Stomach smooth muscle (tissue), 2 donors: ENCODE measurements around the gene FOSL2.

Experiments
- H3K27ac ChIP-seq: one replicate; pipeline ENCODE4 v1.7.0; 2013; ENCODE audit warnings: mild to moderate bottlenecking, low read length, inconsistent platforms
- H3K27me3 ChIP-seq, 2 donors: one replicate each; pipeline ENCODE4 v1.7.0; 2013; ENCODE audit warnings: low read length in 2 of 2; ENCODE audit not compliant: insufficient read depth in 2 of 2, control insufficient read depth in 1 of 2
- H3K36me3 ChIP-seq, 2 donors: one replicate each; pipeline ENCODE4 v1.7.0; 2013; ENCODE audit warnings: low read length in 2 of 2; ENCODE audit not compliant: control insufficient read depth in 2 of 2, insufficient read depth in 2 of 2
- H3K4me1 ChIP-seq: one replicate; pipeline ENCODE4 v1.7.0; 2013; ENCODE audit warnings: low read length; ENCODE audit not compliant: control insufficient read depth, insufficient read depth
- H3K4me3 ChIP-seq, 2 donors: one replicate each; pipeline ENCODE4 v1.7.0; 2013; ENCODE audit warnings: low read length in 2 of 2
- H3K9ac ChIP-seq, 2 donors: one replicate each; pipeline ENCODE4 v1.7.0; 2013; ENCODE audit warnings: low read length in 2 of 2, mild to moderate bottlenecking in 1 of 2
- H3K9me3 ChIP-seq, 2 donors: one replicate each; pipeline ENCODE4 v1.7.0; 2013; ENCODE audit warnings: low read length in 2 of 2; ENCODE audit not compliant: control insufficient read depth in 2 of 2
- donor health status: healthy.
- donor health status: Pancreatic carcinoma.

Gene FOSL2

DNA sequence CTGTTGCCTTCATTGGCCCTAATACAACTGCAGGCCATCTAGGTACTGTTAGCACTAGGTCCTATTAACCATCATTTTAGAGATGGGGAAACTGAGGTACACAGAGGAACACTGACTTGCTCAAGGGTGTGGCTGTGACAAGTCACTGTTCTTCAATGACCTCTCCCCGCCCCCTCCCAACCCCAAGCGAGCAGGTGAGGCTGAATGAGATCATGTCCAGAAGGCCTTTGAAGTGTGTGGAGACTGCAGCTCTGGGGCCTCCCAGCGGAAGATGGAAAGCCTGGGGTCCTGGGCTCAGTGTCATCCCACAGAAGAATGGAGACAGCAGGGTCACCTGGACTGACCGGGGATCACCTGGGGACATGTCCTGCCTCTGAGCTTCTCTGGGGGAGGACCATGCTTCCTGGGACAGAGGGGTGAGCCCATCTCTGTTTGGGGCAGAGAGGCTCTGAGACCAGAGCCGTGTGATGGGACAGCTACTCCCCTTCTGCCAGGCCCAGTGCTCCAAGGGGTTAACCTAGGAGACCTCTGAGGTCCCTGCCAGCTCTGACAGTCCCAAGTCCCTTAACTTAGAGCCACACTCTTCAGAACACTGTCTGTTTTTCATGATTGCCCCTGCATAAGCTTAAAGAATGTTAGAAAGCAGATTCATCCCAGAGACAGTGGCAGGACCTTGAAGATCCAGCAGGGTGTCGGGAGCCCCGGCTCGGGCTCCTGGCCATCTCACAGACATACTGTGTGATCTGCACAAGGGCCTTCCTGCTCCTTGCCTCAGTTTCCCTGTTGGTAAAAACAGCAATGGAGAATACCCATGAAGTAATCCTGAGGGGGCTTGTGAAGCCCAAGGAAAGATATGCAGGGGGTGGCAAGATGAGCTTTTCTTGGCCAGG, 16.7 kb upstream of the FOSL2 start:
- Histone ChIP-seq H3K4me1 (no peaks in the 10 kb centered on the region), H3K27ac (no peak overlapping the region), H3K36me3 (no peaks in the 10 kb centered on the region), H3K9me3 (no peaks in the 10 kb centered on the region), H3K4me3 (no peak overlapping the region), H3K9ac (no peak overlapping the region), H3K27me3 (no peaks in the 10 kb centered on the region)

- Histone ChIP-seq H3K4me3 (no peak overlapping the region), H3K9me3 (no peaks in the 10 kb centered on the region), H3K9ac (no peak overlapping the region), H3K27ac (no peak overlapping the region), H3K36me3 (no peaks in the 10 kb centered on the region), H3K4me1 (no peaks in the 10 kb centered on the region), H3K27me3 (no peaks in the 10 kb centered on the region)
Measured at GRCh38 chr2:28377195-28377816, 15.4 kb upstream of the FOSL2 start.

DNA sequence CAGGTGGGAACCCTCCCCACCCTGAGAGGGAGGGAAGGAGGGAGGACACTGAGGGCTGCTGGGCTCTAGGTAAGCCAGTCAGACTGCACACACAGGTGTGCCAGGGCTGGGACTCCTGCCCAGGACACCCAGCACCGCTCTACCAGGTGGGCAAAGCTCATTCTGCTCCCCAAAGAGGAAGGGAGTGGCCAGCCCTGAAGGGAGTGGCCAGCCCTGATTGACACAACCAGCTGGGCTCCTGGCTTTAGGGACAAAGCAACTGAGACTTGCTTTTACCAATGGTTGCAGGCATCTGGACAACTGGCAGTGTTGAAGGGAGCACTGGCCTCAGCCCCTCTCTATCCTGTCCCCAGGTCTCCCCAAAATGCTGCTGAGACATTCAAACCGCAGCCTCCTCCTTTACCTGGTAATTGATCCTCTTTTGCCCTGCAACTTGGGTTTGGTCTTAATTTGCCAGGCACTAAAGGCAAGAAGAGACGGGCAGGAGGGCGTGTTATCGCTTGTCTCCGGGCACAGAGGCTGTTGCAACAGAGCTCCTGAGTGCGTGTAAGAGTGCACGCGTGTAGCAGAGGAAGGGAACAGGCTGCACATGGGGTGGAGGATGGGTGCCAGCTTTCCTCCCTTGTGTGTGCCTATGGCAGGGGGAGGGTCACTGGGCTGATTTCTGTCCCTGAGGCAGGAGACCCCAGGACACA, 14.5 kb upstream of the FOSL2 start:
- Histone ChIP-seq H3K27ac (no peak overlapping the region), H3K4me3 (no peak overlapping the region), H3K4me1 (no peaks in the 10 kb centered on the region), H3K9ac (no peak overlapping the region), H3K36me3 (no peaks in the 10 kb centered on the region), H3K9me3 (no peaks in the 10 kb centered on the region), H3K27me3 (no peaks in the 10 kb centered on the region)

DNA sequence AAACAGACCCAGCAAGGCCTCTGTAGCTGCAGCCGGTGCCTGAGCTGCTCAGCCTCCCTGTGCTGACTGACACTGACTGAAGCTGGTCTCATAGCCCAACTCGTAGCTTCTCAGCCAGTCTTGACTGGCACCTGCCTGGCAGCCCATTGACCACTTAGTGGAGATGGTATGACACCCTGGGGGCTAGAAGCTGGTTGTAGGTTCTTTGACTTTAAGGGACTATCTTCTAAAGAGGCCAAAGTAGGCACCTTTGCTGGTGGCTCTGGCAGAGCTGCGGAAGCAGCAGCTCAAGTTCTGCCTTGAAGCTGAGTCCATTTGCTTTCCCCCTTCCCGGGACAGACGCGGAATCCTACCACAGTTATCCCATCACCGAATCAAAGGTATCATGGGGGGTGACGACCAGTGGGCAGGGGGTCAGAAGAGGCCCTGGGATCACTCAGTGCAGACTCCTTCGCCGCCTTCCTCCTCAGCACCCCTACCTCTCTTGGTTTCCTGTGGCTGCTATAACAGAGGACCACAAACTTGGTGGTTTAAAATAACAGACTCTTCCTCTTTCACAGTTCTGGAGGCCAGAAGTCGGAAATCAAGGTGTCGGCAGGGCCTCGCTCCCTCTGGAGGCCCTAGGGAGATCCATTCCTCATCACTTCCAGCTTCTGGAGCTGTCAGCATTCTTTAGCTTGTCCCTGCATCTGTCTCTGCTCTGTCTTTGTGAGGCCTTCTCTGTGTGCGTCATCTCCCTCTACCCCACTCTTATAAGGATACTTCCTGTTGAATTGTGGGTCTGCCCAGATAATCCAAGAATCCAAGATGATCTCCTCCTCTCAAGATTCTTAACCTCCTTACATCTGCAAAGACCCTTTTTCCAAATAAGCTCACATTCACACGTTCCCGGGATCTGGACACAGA, 13.7 kb upstream of the FOSL2 start:
- H3K36me3 ChIP-seq: no peaks in the 10 kb centered on the region
- H3K4me3 ChIP-seq: no peak overlapping the region
- no peaks in the 10 kb centered on the region for H3K4me1 ChIP-seq
- H3K9ac ChIP-seq: peak overlapping the region in 1 of 2 donors; percentile 29
- no peaks in the 10 kb centered on the region for H3K9me3 ChIP-seq
- H3K27me3 ChIP-seq: no peaks in the 10 kb centered on the region
- no peak overlapping the region for H3K27ac ChIP-seq

DNA sequence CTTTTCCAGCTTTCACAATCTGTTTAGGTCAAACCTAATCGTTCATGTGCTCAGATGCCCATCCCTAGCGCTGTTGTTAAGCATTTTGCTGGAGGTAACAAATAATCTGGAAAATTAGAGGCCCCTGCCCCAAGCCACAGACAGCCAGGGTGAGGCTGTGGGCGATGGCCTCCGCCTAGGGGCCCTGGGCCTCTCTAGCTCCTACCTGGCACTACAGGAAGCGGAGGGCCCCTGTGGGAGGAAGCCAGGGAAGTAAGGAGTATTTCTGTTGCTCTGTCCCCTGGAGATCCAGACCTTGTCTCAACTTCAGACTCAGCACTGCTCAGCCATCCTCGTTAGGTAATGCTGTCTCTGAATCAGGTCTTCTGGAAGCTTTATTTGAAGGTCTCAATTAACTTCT, 12.4 kb upstream of the FOSL2 start:
- Histone ChIP-seq H3K4me3 (no peak overlapping the region), H3K4me1 (no peaks in the 10 kb centered on the region), H3K9ac (no peak overlapping the region), H3K27me3 (no peaks in the 10 kb centered on the region), H3K27ac (no peak overlapping the region), H3K9me3 (no peaks in the 10 kb centered on the region), H3K36me3 (no peaks in the 10 kb centered on the region)

DNA sequence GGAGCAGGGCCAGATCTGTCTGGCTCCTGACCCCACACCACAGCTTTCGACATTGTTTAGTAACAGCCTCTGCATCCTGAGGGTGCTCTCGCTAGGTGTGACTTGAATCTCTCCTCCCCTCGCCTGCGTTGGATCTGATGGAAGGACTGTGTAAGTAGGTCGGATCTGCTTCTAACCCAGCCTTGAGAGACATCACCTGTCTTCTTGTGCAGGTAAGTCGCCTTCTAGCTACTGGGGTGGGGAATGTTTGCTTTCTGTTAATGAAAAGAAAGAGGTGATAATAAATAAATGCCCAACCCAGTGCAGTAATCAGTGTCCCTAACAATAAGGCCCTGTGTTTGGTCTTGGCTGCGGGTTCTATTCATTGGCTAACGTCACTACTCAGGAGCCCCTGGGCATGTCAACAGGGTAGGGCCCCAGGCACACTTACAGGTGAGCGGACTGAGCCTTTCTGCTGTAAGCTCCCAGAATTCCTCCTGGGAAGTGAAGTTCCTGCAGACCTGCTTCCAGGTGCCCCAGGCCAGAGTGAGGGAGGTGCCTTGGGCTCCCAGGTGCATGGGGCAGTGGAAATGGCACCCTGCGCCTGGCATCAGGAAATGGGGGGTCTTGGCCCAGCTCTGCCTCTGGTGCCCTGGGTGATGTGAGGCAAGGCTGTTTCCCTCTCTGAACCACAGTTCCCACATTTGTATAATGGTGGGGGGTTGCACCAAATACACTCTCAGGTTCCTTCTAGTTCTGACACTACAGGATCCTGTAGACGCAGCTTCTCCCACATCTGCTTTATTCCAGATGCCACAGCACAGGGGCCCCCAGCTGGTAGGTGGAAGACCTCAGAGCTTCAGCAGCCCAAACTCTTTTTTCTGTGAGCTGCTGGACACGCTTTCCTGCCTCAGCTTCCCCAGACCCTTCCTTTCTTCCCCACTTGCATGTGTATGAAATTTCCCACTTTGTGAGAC, 11.2 kb upstream of the FOSL2 start:
- no peak overlapping the region for H3K27ac ChIP-seq
- no peak overlapping the region for H3K4me3 ChIP-seq
- no peaks in the 10 kb centered on the region for H3K36me3 ChIP-seq
- H3K9ac ChIP-seq: no peak overlapping the region
- no peaks in the 10 kb centered on the region for H3K9me3 ChIP-seq
- no peaks in the 10 kb centered on the region for H3K27me3 ChIP-seq
- no peaks in the 10 kb centered on the region for H3K4me1 ChIP-seq

DNA sequence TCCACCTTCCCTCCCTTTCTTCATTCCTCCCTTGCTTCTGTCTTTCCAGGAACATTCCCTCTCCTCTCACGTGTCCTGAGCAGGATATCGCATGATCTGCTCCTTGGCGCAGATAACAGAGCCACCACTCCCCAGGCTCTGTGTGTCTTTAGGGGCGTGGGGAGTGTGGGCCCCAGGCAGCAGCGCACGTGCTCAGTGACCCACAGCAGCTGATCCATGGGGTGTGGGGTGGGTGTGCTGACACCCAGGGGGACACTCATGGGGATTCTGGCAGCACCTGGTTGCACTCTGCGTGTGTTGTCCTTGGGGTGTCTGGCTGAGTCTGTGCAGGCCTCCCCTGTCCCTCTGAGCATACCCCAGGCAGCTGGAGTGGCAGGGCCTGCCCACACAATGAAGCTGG, 9.9 kb upstream of the FOSL2 start:
- Histone ChIP-seq H3K9ac (no peak overlapping the region), H3K36me3 (no peaks in the 10 kb centered on the region), H3K4me3 (no peak overlapping the region), H3K27ac (no peak overlapping the region), H3K4me1 (no peaks in the 10 kb centered on the region), H3K27me3 (no peaks in the 10 kb centered on the region), H3K9me3 (no peaks in the 10 kb centered on the region)

- H3K9ac ChIP-seq: no peak overlapping the region
- H3K4me3 ChIP-seq: no peak overlapping the region
- H3K4me1 ChIP-seq: peaks cover 18% of the 10 kb centered on the region
- H3K27me3 ChIP-seq: no peaks in the 10 kb centered on the region
- H3K9me3 ChIP-seq: no peaks in the 10 kb centered on the region
- no peak overlapping the region for H3K27ac ChIP-seq
- no peaks in the 10 kb centered on the region for H3K36me3 ChIP-seq
Measured at GRCh38 chr2:28387082-28387960, 5.3 kb upstream of the FOSL2 start.
